ENCODE results near the gene GPT2.

The GPT2 gene

GRCh38 chr16:46915483-46916025 is 31.4 kb downstream of the GPT2 start:
- no peak for TF ChIP-seq CTCF (IDR thresholded peaks at IDR 0.05; ENCODE audit: borderline replicate concordance, insufficient read depth, low read depth, low read length)
- no peak overlapping the region for H3K4me3 ChIP-seq (ENCODE audit: low read depth, low read length)

DNA sequence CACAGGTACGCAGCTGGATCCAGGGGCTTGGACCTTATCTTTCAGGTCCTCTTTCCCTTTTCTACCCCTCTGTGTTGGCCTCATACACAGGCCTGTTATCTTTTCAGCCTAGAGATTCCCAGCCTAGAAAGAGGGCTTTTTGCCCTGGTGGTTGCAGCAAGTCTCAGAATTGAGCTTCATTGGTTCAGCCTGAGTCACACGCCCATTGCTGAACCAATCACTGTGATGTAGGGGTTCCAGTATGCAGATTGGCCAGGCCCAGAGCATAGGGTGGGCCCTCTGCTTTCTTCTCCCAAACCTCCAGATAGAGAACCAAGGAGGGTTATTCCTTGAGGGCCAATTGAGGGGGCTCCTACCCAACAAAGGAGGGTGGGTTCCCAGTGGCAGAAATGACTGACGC is 32.8 kb downstream of the GPT2 start:
- no peak for TF ChIP-seq CTCF (IDR thresholded peaks at IDR 0.05; ENCODE audit: borderline replicate concordance, insufficient read depth, low read depth, low read length)
- H3K4me3 ChIP-seq (ENCODE audit: low read depth, low read length): no peak overlapping the region

- no peak overlapping the region for H3K4me3 ChIP-seq (ENCODE audit: low read depth, low read length)
- TF ChIP-seq CTCF (IDR thresholded peaks at IDR 0.05; ENCODE audit: borderline replicate concordance, insufficient read depth, low read depth, low read length): no peak
Observed at GRCh38 chr16:46918400-46918799, 34.2 kb downstream of the GPT2 start.

GRCh38 chr16:46918905-46919792 is 35.0 kb downstream of the GPT2 start:
- H3K4me3 ChIP-seq (ENCODE audit: low read depth, low read length): no peak overlapping the region
- peak; percentile 35; the same call in 1 of the 2 replicates for TF ChIP-seq CTCF (IDR thresholded peaks at IDR 0.05; ENCODE audit: borderline replicate concordance, insufficient read depth, low read depth, low read length)

GRCh38 chr16:46920402-46921068 is 36.4 kb downstream of the GPT2 start:
- no peak for TF ChIP-seq CTCF (IDR thresholded peaks at IDR 0.05; ENCODE audit: borderline replicate concordance, insufficient read depth, low read depth, low read length)
- H3K4me3 ChIP-seq (ENCODE audit: low read depth, low read length): no peak overlapping the region

- no peak overlapping the region for H3K4me3 ChIP-seq (ENCODE audit: low read depth, low read length)
- TF ChIP-seq CTCF (IDR thresholded peaks at IDR 0.05; ENCODE audit: borderline replicate concordance, insufficient read depth, low read depth, low read length): no peak
Observed at GRCh38 chr16:46922239-46922638, 38.1 kb downstream of the GPT2 start.
